Hepatocyte (in vitro differentiated cells): Measurements from ENCODE around the gene FSHR.

Source experiments
- EZH2 ChIP-seq: fragments of 200-600 bp; sonication (generic); IDR thresholded peaks from 2 replicates; pipeline ENCODE4 v1.6.1; 2016; ENCODE audit warnings: antibody characterized with exemption, mild to moderate bottlenecking, borderline replicate concordance
- EZH2phosphoT487 ChIP-seq: fragments of 200-600 bp; sonication (generic); IDR thresholded peaks from one replicate; pipeline ENCODE4 v1.6.1; 2018; ENCODE audit warnings: antibody characterized with exemption, mild to moderate bottlenecking, low read depth, moderate library complexity; ENCODE audit not compliant: unreplicated experiment, severe bottlenecking
- TF ChIP-seq, protein P1 (sequence below): fragments of 200-600 bp; sonication (generic); IDR thresholded peaks from 2 replicates; pipeline ENCODE4 v1.5.1; 2016; ENCODE audit warnings: antibody characterized with exemption, mild to moderate bottlenecking; ENCODE audit not compliant: poor library complexity

DNA sequence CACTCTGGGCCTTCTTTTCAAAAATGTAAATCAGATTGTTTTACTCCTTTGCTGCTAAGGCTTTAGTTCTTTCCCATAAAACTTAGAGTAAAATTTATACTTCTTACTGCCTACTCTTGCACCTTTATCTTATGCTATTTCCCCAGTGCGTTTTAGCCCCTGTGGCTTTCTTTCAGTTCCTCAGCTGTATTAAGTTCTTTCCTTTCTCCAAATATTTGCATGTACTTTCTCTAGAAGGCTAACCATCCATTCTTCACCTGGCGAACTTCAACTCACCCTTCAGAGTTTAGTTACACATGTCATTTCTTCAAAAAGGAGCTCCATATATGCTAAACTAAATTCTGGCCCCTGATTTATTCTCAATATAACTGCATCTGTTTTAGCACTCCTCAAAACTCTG, 160.7 kb downstream of the FSHR start:
- TF ChIP-seq, protein P1, sequence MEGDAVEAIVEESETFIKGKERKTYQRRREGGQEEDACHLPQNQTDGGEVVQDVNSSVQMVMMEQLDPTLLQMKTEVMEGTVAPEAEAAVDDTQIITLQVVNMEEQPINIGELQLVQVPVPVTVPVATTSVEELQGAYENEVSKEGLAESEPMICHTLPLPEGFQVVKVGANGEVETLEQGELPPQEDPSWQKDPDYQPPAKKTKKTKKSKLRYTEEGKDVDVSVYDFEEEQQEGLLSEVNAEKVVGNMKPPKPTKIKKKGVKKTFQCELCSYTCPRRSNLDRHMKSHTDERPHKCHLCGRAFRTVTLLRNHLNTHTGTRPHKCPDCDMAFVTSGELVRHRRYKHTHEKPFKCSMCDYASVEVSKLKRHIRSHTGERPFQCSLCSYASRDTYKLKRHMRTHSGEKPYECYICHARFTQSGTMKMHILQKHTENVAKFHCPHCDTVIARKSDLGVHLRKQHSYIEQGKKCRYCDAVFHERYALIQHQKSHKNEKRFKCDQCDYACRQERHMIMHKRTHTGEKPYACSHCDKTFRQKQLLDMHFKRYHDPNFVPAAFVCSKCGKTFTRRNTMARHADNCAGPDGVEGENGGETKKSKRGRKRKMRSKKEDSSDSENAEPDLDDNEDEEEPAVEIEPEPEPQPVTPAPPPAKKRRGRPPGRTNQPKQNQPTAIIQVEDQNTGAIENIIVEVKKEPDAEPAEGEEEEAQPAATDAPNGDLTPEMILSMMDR, result no peak
- TF ChIP-seq EZH2phosphoT487 (no peak), EZH2 (no peak)
